ENCODE results near the gene AP3B1. TPM values are rescaled to one million over a fixed set of nuclear protein-coding genes. Genes with fewer than 3 reads are reported as not detected.
"Not testable (repeated sequence)": the region's sequence is repeated elsewhere in the genome, so short reads cannot be mapped to it uniquely, and the experiment has no call there.

The AP3B1 gene
- total and polyA plus RNA-seq, 2 experiments from 2014 or later, result 32.1 to 46.3 TPM

DNA sequence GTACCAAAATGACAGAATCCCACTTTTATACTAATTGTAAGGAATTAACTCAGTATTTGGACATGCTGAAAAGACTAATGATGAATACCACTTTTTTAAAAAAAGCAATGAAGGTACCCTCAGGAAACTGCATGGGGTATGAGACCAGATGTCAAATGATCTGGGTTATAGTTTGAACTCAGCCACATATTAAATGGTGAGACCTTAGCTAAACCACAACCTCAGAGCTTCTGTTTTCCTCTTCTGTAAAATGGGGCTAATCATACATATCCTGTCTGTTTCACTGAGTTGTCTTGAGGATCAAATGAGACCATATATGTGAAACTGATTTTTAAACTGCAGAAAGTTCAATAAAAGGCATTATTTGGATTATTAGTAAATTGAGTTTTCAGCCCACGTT, 238.4 kb downstream of the AP3B1 start (continued):
- TF ChIP-seq, protein P1, sequence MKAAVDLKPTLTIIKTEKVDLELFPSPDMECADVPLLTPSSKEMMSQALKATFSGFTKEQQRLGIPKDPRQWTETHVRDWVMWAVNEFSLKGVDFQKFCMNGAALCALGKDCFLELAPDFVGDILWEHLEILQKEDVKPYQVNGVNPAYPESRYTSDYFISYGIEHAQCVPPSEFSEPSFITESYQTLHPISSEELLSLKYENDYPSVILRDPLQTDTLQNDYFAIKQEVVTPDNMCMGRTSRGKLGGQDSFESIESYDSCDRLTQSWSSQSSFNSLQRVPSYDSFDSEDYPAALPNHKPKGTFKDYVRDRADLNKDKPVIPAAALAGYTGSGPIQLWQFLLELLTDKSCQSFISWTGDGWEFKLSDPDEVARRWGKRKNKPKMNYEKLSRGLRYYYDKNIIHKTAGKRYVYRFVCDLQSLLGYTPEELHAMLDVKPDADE (IDR thresholded peaks at IDR 0.05), result no peak
- TF ChIP-seq EZH2phosphoT487 (IDR thresholded peaks at IDR 0.05; ENCODE audit: unreplicated experiment) (no peak), JUNB (IDR thresholded peaks at IDR 0.05; ENCODE audit: unreplicated experiment) (no peak), CREB1 (CRISPR knock-in tag; IDR thresholded peaks at IDR 0.05; ENCODE audit: low read depth) (no peak), EZH2 (IDR thresholded peaks at IDR 0.05; ENCODE audit: low read depth, unreplicated experiment) (no peak), POLR2AphosphoS5 (IDR thresholded peaks at IDR 0.05; ENCODE audit: low read depth) (no peak)
- TF ChIP-seq, protein P2, sequence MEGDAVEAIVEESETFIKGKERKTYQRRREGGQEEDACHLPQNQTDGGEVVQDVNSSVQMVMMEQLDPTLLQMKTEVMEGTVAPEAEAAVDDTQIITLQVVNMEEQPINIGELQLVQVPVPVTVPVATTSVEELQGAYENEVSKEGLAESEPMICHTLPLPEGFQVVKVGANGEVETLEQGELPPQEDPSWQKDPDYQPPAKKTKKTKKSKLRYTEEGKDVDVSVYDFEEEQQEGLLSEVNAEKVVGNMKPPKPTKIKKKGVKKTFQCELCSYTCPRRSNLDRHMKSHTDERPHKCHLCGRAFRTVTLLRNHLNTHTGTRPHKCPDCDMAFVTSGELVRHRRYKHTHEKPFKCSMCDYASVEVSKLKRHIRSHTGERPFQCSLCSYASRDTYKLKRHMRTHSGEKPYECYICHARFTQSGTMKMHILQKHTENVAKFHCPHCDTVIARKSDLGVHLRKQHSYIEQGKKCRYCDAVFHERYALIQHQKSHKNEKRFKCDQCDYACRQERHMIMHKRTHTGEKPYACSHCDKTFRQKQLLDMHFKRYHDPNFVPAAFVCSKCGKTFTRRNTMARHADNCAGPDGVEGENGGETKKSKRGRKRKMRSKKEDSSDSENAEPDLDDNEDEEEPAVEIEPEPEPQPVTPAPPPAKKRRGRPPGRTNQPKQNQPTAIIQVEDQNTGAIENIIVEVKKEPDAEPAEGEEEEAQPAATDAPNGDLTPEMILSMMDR (conservative IDR thresholded peaks at IDR 0.05; ENCODE audit: low read depth in 2 of 2), result no peak

DNA sequence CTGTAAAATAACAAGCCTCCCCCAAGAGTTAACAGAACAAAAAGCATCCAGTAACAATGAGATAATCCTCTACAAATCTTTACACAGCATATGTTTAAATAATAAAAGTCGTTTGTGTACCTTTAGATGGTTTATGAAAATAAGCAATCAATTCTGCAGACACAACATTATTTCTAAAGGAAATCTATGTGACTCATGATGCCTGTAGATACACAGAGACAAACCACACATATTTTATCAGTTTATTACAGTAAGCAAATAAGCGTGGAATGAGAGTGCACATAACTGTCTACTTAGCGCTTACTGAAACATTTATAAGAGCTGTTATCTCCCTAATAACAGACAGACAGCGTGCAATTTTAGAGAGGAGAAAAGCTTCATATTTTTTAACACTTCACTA, 243.6 kb downstream of the AP3B1 start:
- peaks cover 2% of the 10 kb centered on the region; the same call in 1 of the 3 replicates for H3K36me3 Mint-ChIP-seq (ENCODE audit: low read depth)
- ATAC-seq, result no peak
- no peaks in the 10 kb centered on the region for H3K36me3 ChIP-seq (ENCODE audit: insufficient read depth)
- H3K4me1 Mint-ChIP-seq, result peaks cover 5% of the 10 kb centered on the region; the same call in 1 of the 3 replicates
- no peaks in the 10 kb centered on the region for H3K27me3 ChIP-seq (ENCODE audit: insufficient read depth)
- no peaks in the 10 kb centered on the region for H3K4me1 ChIP-seq (ENCODE audit: insufficient read depth)
- no peak for DNase-seq (ENCODE audit: low spot score)
- H3K27ac ChIP-seq (ENCODE audit: low read depth), result no peak overlapping the region
- no peaks in the 10 kb centered on the region for H3K79me2 ChIP-seq (replicated peaks; ENCODE audit: insufficient read depth)
- H2AFZ ChIP-seq, result no peak overlapping the region
- H3K4me2 ChIP-seq, result no peak overlapping the region
- H3K27ac Mint-ChIP-seq, result no peak overlapping the region
- no peaks in the 10 kb centered on the region for H3K27me3 Mint-ChIP-seq (ENCODE audit: insufficient read depth, low read depth, poor library complexity)
- H3K4me3 ChIP-seq, result no peak overlapping the region
- H3K9me2 ChIP-seq (ENCODE audit: insufficient read depth), result no peaks in the 10 kb centered on the region
- no peaks in the 10 kb centered on the region for H4K20me1 ChIP-seq (replicated peaks; ENCODE audit: insufficient read depth)
- no peaks in the 10 kb centered on the region for H3F3A ChIP-seq (replicated peaks; ENCODE audit: low read depth)
- TF ChIP-seq EZH2 (IDR thresholded peaks at IDR 0.05; ENCODE audit: low read depth, unreplicated experiment), result no peak
- TF ChIP-seq JUNB (IDR thresholded peaks at IDR 0.05; ENCODE audit: unreplicated experiment), result no peak
- TF ChIP-seq NANOG (IDR thresholded peaks at IDR 0.05; ENCODE audit: borderline replicate concordance), result no peak
- TF ChIP-seq POLR2AphosphoS5 (IDR thresholded peaks at IDR 0.05; ENCODE audit: low read depth), result no peak
- H3K4me3 Mint-ChIP-seq, result no peak overlapping the region
- peaks cover 5% of the 10 kb centered on the region; the same call in 2 of the 3 replicates for H3K9me3 Mint-ChIP-seq

GRCh38 chr5:78046823-78047222, 247.7 kb downstream of the AP3B1 start:
- H3K9me3 Mint-ChIP-seq; H3K79me2 ChIP-seq (replicated peaks; ENCODE audit: insufficient read depth); ATAC-seq; DNase-seq (ENCODE audit: low spot score); H3K9me2 ChIP-seq (ENCODE audit: insufficient read depth); H3K36me3 ChIP-seq (ENCODE audit: insufficient read depth); H3F3A ChIP-seq (replicated peaks; ENCODE audit: low read depth); H2AFZ ChIP-seq; H3K4me2 ChIP-seq; H3K27ac Mint-ChIP-seq; H3K27me3 ChIP-seq (ENCODE audit: insufficient read depth); H3K4me1 ChIP-seq (ENCODE audit: insufficient read depth); H3K27me3 Mint-ChIP-seq (ENCODE audit: insufficient read depth, low read depth, poor library complexity); H3K4me3 Mint-ChIP-seq; H3K4me3 ChIP-seq; H4K20me1 ChIP-seq (replicated peaks; ENCODE audit: insufficient read depth); H3K27ac ChIP-seq (ENCODE audit: low read depth); H3K4me1 Mint-ChIP-seq: not testable (repeated sequence)
- peaks cover 11% of the 10 kb centered on the region for H3K36me3 Mint-ChIP-seq (ENCODE audit: low read depth)

Data from GM23338 (cell line).